B cell (primary cell): ENCODE measurements around the gene PSG5. TPM values are rescaled to one million over a fixed set of nuclear protein-coding genes. Genes with fewer than 3 reads are reported as not detected.
"Not testable (repeated sequence)": the region's sequence is repeated elsewhere in the genome, so short reads cannot be mapped to it uniquely, and the experiment has no call there.

Experiments
- ATAC-seq: fragments of 200-7000 bp; cut with Tn5 transposase; one replicate; pipeline ENCODE4 v1.10.0; 2021; ENCODE audit warnings: low read depth, mild to moderate bottlenecking, moderate number of reproducible peaks, moderate library complexity
- CTCF ChIA-PET: fragments of 350-600 bp; sonication (Branson Sonifier 250); formaldehyde crosslinking; loops from one replicate; lab custom pipeline; 2021; ENCODE audit warnings: antibody characterized with exemption, inconsistent platforms; lab: Charles Lee
- POLR2A ChIA-PET: fragments of 350-600 bp; sonication (Branson Sonifier 250); formaldehyde crosslinking; loops from one replicate; lab custom pipeline; 2021; ENCODE audit warnings: antibody characterized with exemption; lab: Charles Lee
- DNase-seq: peaks from one replicate; pipeline ENCODE4 v3.0.0; 2013
- H2AFZ ChIP-seq: 2 replicates; pipeline ENCODE4 v1.6.1; 2012; ENCODE audit warnings: mild to moderate bottlenecking, low read depth, low read length; ENCODE audit not compliant: insufficient read depth, poor library complexity, severe bottlenecking
- H3K27ac ChIP-seq, 2 donors: 1 replicate in 1 of 2; 2 replicates in 1 of 2; pipeline ENCODE4 v1.5.1; 2012 to 2013; ENCODE audit warnings: low read length in 2 of 2, mild to moderate bottlenecking in 2 of 2, moderate library complexity in 1 of 2
- H3K27me3 ChIP-seq, 4 experiments: fragments of 200-600 bp in 1 of 4; sonication (generic) in 1 of 4; replicated peaks in 1 of 4; 1 replicate in 2 of 4; 2 replicates in 2 of 4; pipeline versions ENCODE4 v1.6.1 to v1.7.0; 2013 to 2016; ENCODE audit warnings: low read length in 3 of 4, mild to moderate bottlenecking in 2 of 4, mixed read lengths in 1 of 4, moderate library complexity in 1 of 4; ENCODE audit not compliant: insufficient read depth in 4 of 4, control insufficient read depth in 3 of 4; ENCODE audit errors: control extremely low read depth in 1 of 4
- H3K36me3 ChIP-seq, 2 experiments: replicated peaks in 1 of 2; 1 replicate in 1 of 2; 2 replicates in 1 of 2; pipeline versions ENCODE4 v1.6.1 to v1.7.1; 2013; ENCODE audit warnings: low read length in 1 of 2; ENCODE audit not compliant: insufficient read depth in 2 of 2, control insufficient read depth in 1 of 2; ENCODE audit errors: control extremely low read depth in 1 of 2, extremely low read depth in 1 of 2
- H3K4me1 ChIP-seq, 2 donors: fragments of 200-600 bp in 1 of 2; sonication (generic) in 1 of 2; 1 replicate in 1 of 2; 2 replicates in 1 of 2; pipeline versions ENCODE4 v1.5.1 to v1.6.1; 2013 to 2017; ENCODE audit warnings: low read length in 2 of 2; ENCODE audit not compliant: control insufficient read depth in 2 of 2, insufficient read depth in 2 of 2
- H3K4me2 ChIP-seq: replicated peaks from 2 replicates; pipeline ENCODE3; 2012; ENCODE audit warnings: mild to moderate bottlenecking, low read depth, low read length; ENCODE audit not compliant: poor library complexity, severe bottlenecking
- H3K4me3 ChIP-seq, 5 experiments: fragments of 200-600 bp in 1 of 5; sonication (generic) in 1 of 5; 1 replicate in 3 of 5; 2 replicates in 2 of 5; pipeline versions ENCODE4 v1.5.1 to v1.7.0; 2011 to 2016; ENCODE audit warnings: low read length in 4 of 5, mild to moderate bottlenecking in 4 of 5, low read depth in 2 of 5, control low read depth in 1 of 5, moderate library complexity in 1 of 5; ENCODE audit not compliant: insufficient read depth in 1 of 5; ENCODE audit errors: control extremely low read depth in 1 of 5, extremely low read depth in 1 of 5
- H3K79me2 ChIP-seq: fragments of 200-600 bp; sonication (generic); one replicate; pipeline ENCODE4 v1.6.0; 2016; ENCODE audit warnings: low read length; ENCODE audit not compliant: control insufficient read depth, insufficient read depth
- H3K9ac ChIP-seq: fragments of 200-600 bp; sonication (generic); 2 replicates; pipeline ENCODE4 v1.6.1; 2017; ENCODE audit warnings: mild to moderate bottlenecking, low read length, moderate library complexity
- H3K9me3 ChIP-seq, 3 donors: one replicate each; pipeline versions ENCODE4 v1.6.1 to v1.7.1; 2013; ENCODE audit warnings: low read length in 2 of 3; ENCODE audit not compliant: control insufficient read depth in 2 of 3, insufficient read depth in 1 of 3; ENCODE audit errors: control extremely low read depth in 1 of 3
- H4K20me1 ChIP-seq: 2 replicates; pipeline ENCODE4 v1.6.0; 2012; ENCODE audit warnings: mild to moderate bottlenecking, low read length; ENCODE audit not compliant: insufficient read depth, control insufficient read depth, poor library complexity, severe bottlenecking
- H3K27ac Mint-ChIP-seq: one replicate; pipeline ENCODE4 v1.8.0; 2021; ENCODE audit warnings: mixed read lengths
- H3K27me3 Mint-ChIP-seq: one replicate; pipeline ENCODE4 v1.8.0; 2021; ENCODE audit warnings: mixed read lengths
- H3K4me1 Mint-ChIP-seq: one replicate; pipeline ENCODE4 v1.8.0; 2021; ENCODE audit warnings: mixed read lengths
- H3K4me3 Mint-ChIP-seq: one replicate; pipeline ENCODE4 v1.8.0; 2021; ENCODE audit warnings: mixed read lengths
- H3K9me3 Mint-ChIP-seq: one replicate; pipeline ENCODE4 v1.8.0; 2022; ENCODE audit warnings: mixed read lengths; ENCODE audit not compliant: insufficient read depth
- CTCF ChIP-seq: fragments of 200-600 bp; IDR thresholded peaks from one replicate; pipeline ENCODE4 v1.8.0; 2022; ENCODE audit warnings: antibody characterized with exemption, mild to moderate bottlenecking
- EZH2 ChIP-seq: IDR thresholded peaks from 2 replicates; pipeline ENCODE4 v1.6.1; 2012; ENCODE audit warnings: borderline replicate concordance, low read depth, mild to moderate bottlenecking, moderate library complexity, low read length; ENCODE audit not compliant: insufficient read depth, poor library complexity, severe bottlenecking
- WGBS: methylation state at CpG from one replicate; pipeline ENCODE4 v1.1.5; 2013; ENCODE audit warnings: missing lambda C conversion rate; ENCODE audit not compliant: insufficient coverage; 5-methylcytosine and 5-hydroxymethylcytosine counted together
- intact Hi-C: fragments of 100-400 bp; cut with micrococcal nuclease; formaldehyde crosslinking; loops from one replicate; pipeline ENCODE4 v1.10.0; 2022
- polyA plus RNA-seq: library from polyadenylated mRNA; depleted of rRNA; stranded (reverse); fragments of >200 nt; gene quantifications from 2 replicates; pipeline ENCODE4 v1.2.3, GENCODE V29; 2012
- total RNA-seq, 2 donors: library from RNA; stranded (reverse); fragments of 120-200 nt in 1 of 2; gene quantifications; 1 replicate in 1 of 2; 2 replicates in 1 of 2; pipeline versions ENCODE4 v1.2.3 to v1.2.4, GENCODE V29; 2013 to 2022

The PSG5 gene
- total and polyA plus RNA-seq, 2 donors (not counting 1 experiment from before 2014, with no cell fraction given) = not detected

- Histone ChIP-seq H2AFZ (no peak overlapping the region), H3K4me2 (no peak overlapping the region), H3K9ac (no peak overlapping the region), H4K20me1 (no peaks in the 10 kb centered on the region), H3K36me3 (no peaks in the 10 kb centered on the region), H3K4me3 (no peak overlapping the region), H3K27me3 (no peaks in the 10 kb centered on the region), H3K79me2 (no peaks in the 10 kb centered on the region), H3K9me3 (no peaks in the 10 kb centered on the region), H3K27ac (no peak overlapping the region), H3K4me1 (no peaks in the 10 kb centered on the region)
- DNase-seq (no peak), ATAC-seq (no peak)
- Mint-ChIP-seq H3K27me3 (peaks cover 9% of the 10 kb centered on the region), H3K4me3 (no peak overlapping the region), H3K4me1 (peaks cover 2% of the 10 kb centered on the region), H3K27ac (no peak overlapping the region), H3K9me3 (no peaks in the 10 kb centered on the region)
- TF ChIP-seq CTCF = no peak
- TF ChIP-seq EZH2 = no peak
- no CpG with 5 or more reads among the region's 1 CpG for WGBS
- intact Hi-C loops = no loop called here
- POLR2A ChIA-PET = no interaction called here
- CTCF ChIA-PET = no interaction called here
Measured at GRCh38 chr19:43148233-43148632, 38.1 kb downstream of the PSG5 start.

GRCh38 chr19:43141763-43142162 lies 44.6 kb downstream of the PSG5 start:
- H3K79me2 ChIP-seq, POLR2A ChIA-PET: not testable (repeated sequence)

More at GRCh38 chr19:43141763-43142162, 44.6 kb downstream of the PSG5 start:
- H4K20me1 ChIP-seq, intact Hi-C loops, H3K4me3 Mint-ChIP-seq, H3K9ac ChIP-seq, H3K27me3 ChIP-seq, H3K27ac ChIP-seq, ATAC-seq, H3K4me1 ChIP-seq, CTCF ChIA-PET, H3K4me1 Mint-ChIP-seq, DNase-seq, H3K36me3 ChIP-seq, H3K4me3 ChIP-seq, H3K4me2 ChIP-seq, H3K9me3 ChIP-seq, H3K27ac Mint-ChIP-seq, H2AFZ ChIP-seq, H3K9me3 Mint-ChIP-seq, H3K27me3 Mint-ChIP-seq: not testable (repeated sequence)
- 83% methylated on average over 1 of the region's 1 CpG for WGBS
